Measurements from ENCODE around the gene TMEM184C. TPM values are rescaled to one million over a fixed set of nuclear protein-coding genes. Genes with fewer than 3 reads are reported as not detected.

TMEM184C gene
- total RNA-seq, 2 experiments from 2014 or later = 18.5 to 20.6 TPM

GRCh38 chr4:147658501-147658900 lies 41.3 kb downstream of the TMEM184C start:
- DNase-seq (no peak), ATAC-seq (no peak)
- Mint-ChIP-seq H3K36me3 (ENCODE audit: low read depth) (peaks cover 42% of the 10 kb centered on the region), H3K4me1 (ENCODE audit: low read depth) (no peaks in the 10 kb centered on the region), H3K9me3 (ENCODE audit: insufficient read depth) (no peaks in the 10 kb centered on the region), H3K27ac (no peak overlapping the region), H3K27me3 (ENCODE audit: low read depth) (no peaks in the 10 kb centered on the region), H3K4me3 (no peak overlapping the region)
- CTCF ChIA-PET = interaction anchor here (2.9 kb wide), 1 partner anchor 208 kb away, joined by 12 read pairs; no protein-coding TSS in a partner anchor
- POLR2A ChIA-PET = no interaction called here

- ChIA-PET CTCF (interaction anchor here (2.5 to 3.0 kb wide), 2 partner anchors 10 to 193 kb away, joined by 7 to 13 read pairs; partner anchors contain the start of gene PRMT9), POLR2A (interaction anchor here (1.1 kb wide), 1 partner anchor 57 kb away, joined by 3 read pairs; the partner anchor contains the start of gene TMEM184C)
- no peaks in the 10 kb centered on the region for H3K27me3 Mint-ChIP-seq (ENCODE audit: low read depth)
- ATAC-seq = no peak
- H3K36me3 Mint-ChIP-seq (ENCODE audit: low read depth) = peaks cover 53% of the 10 kb centered on the region
- peaks cover 4% of the 10 kb centered on the region for H3K4me1 Mint-ChIP-seq (ENCODE audit: low read depth)
- no peak overlapping the region for H3K27ac Mint-ChIP-seq
- H3K4me3 Mint-ChIP-seq = no peak overlapping the region
- no peaks in the 10 kb centered on the region for H3K9me3 Mint-ChIP-seq (ENCODE audit: insufficient read depth)
- no peak for DNase-seq
Observed at GRCh38 chr4:147674073-147674472, 56.9 kb downstream of the TMEM184C start.

GRCh38 chr4:147674496-147674895 lies 57.3 kb downstream of the TMEM184C start:
- H3K36me3 Mint-ChIP-seq (ENCODE audit: low read depth) = peaks cover 55% of the 10 kb centered on the region
- no peak overlapping the region for H3K27ac Mint-ChIP-seq
- no peaks in the 10 kb centered on the region for H3K9me3 Mint-ChIP-seq (ENCODE audit: insufficient read depth)
- no peak overlapping the region for H3K4me3 Mint-ChIP-seq
- H3K27me3 Mint-ChIP-seq (ENCODE audit: low read depth) = no peaks in the 10 kb centered on the region
- H3K4me1 Mint-ChIP-seq (ENCODE audit: low read depth) = peaks cover 4% of the 10 kb centered on the region
- ChIA-PET POLR2A (interaction anchor here (1.1 kb wide), 1 partner anchor 58 kb away, joined by 3 read pairs; the partner anchor contains the start of gene TMEM184C), CTCF (interaction anchor here (2.5 to 3.0 kb wide), 2 partner anchors 9 to 192 kb away, joined by 7 to 13 read pairs; partner anchors contain the start of gene PRMT9)
- ATAC-seq (no peak), DNase-seq (no peak)

- H3K27ac Mint-ChIP-seq = no peak overlapping the region
- peaks cover 21% of the 10 kb centered on the region for H3K4me1 Mint-ChIP-seq (ENCODE audit: low read depth)
- ChIA-PET POLR2A (no interaction called here), CTCF (no interaction called here)
- DNase-seq = no peak
- H3K27me3 Mint-ChIP-seq (ENCODE audit: low read depth) = no peaks in the 10 kb centered on the region
- peaks cover 39% of the 10 kb centered on the region for H3K36me3 Mint-ChIP-seq (ENCODE audit: low read depth)
- ATAC-seq = no peak
- no peak overlapping the region for H3K4me3 Mint-ChIP-seq
- H3K9me3 Mint-ChIP-seq (ENCODE audit: insufficient read depth) = no peaks in the 10 kb centered on the region
Observed at GRCh38 chr4:147678106-147678505, 60.9 kb downstream of the TMEM184C start.

GRCh38 chr4:147678796-147679549 lies 61.8 kb downstream of the TMEM184C start:
- no peak overlapping the region for H3K4me3 Mint-ChIP-seq
- DNase-seq (peak; percentile 26), ATAC-seq (no peak)
- H3K36me3 Mint-ChIP-seq (ENCODE audit: low read depth) = peaks cover 37% of the 10 kb centered on the region
- H3K27ac Mint-ChIP-seq = no peak overlapping the region
- H3K9me3 Mint-ChIP-seq (ENCODE audit: insufficient read depth) = no peaks in the 10 kb centered on the region
- peaks cover 21% of the 10 kb centered on the region for H3K4me1 Mint-ChIP-seq (ENCODE audit: low read depth)
- CTCF ChIA-PET = interaction anchor here (1.0 to 2.0 kb wide), 2 partner anchors 52 to 188 kb away, joined by 3 to 11 read pairs; no protein-coding TSS in a partner anchor
- no peaks in the 10 kb centered on the region for H3K27me3 Mint-ChIP-seq (ENCODE audit: low read depth)
- POLR2A ChIA-PET = no interaction called here

- DNase-seq = no peak
- no peak for ATAC-seq
- peaks cover 2% of the 10 kb centered on the region for H3K27me3 Mint-ChIP-seq (ENCODE audit: low read depth)
- ChIA-PET POLR2A (interaction anchor here (0.7 to 2.7 kb wide), 4 partner anchors 50 to 65 kb away, joined by 3 to 32 read pairs (median 6); partner anchors contain the start of genes ARHGAP10 and TMEM184C), CTCF (interaction anchor here (0.8 to 4.3 kb wide), 4 partner anchors 9 to 184 kb away, joined by 3 to 43 read pairs (median 12); partner anchors contain the start of gene TMEM184C)
- H3K9me3 Mint-ChIP-seq (ENCODE audit: insufficient read depth) = no peaks in the 10 kb centered on the region
- H3K36me3 Mint-ChIP-seq (ENCODE audit: low read depth) = peaks cover 33% of the 10 kb centered on the region
- peak overlapping the region; percentile 95 for H3K27ac Mint-ChIP-seq
- H3K4me1 Mint-ChIP-seq (ENCODE audit: low read depth) = peaks cover 42% of the 10 kb centered on the region
- peak overlapping the region; percentile 87 for H3K4me3 Mint-ChIP-seq
Observed at GRCh38 chr4:147682755-147683154, 65.6 kb downstream of the TMEM184C start.

- ATAC-seq (no peak), DNase-seq (peak; percentile 32)
- ChIA-PET CTCF (interaction anchor here (1.2 to 4.3 kb wide), 5 partner anchors 9 to 183 kb away, joined by 4 to 43 read pairs (median 7); partner anchors contain the start of genes ARHGAP10 and TMEM184C), POLR2A (interaction anchor here (0.6 to 2.7 kb wide), 5 partner anchors 15 to 260 kb away, joined by 3 to 32 read pairs (median 3); partner anchors contain the start of genes ARHGAP10 and TMEM184C)
- H3K9me3 Mint-ChIP-seq (ENCODE audit: insufficient read depth) = no peaks in the 10 kb centered on the region
- peaks cover 46% of the 10 kb centered on the region for H3K4me1 Mint-ChIP-seq (ENCODE audit: low read depth)
- peaks cover 2% of the 10 kb centered on the region for H3K27me3 Mint-ChIP-seq (ENCODE audit: low read depth)
- H3K36me3 Mint-ChIP-seq (ENCODE audit: low read depth) = peaks cover 30% of the 10 kb centered on the region
- peak overlapping the region; percentile 87 for H3K4me3 Mint-ChIP-seq
- H3K27ac Mint-ChIP-seq = peak overlapping the region; percentile 95
Observed at GRCh38 chr4:147683188-147683591, 66.0 kb downstream of the TMEM184C start.

- Mint-ChIP-seq H3K27ac (peak within 1 kb of the TSS; percentile 95), H3K4me3 (peak within 1 kb of the TSS; percentile 87), H3K9me3 (ENCODE audit: insufficient read depth) (no peaks in the 10 kb centered on the region), H3K4me1 (ENCODE audit: low read depth) (peaks cover 47% of the 10 kb centered on the region), H3K36me3 (ENCODE audit: low read depth) (peaks cover 24% of the 10 kb centered on the region), H3K27me3 (ENCODE audit: low read depth) (peaks cover 2% of the 10 kb centered on the region)
- DNase-seq = peak; percentile 92
- peak; percentile 98 for ATAC-seq
- ChIA-PET CTCF (interaction anchor here (0.9 to 4.3 kb wide), 6 partner anchors 10 to 182 kb away, joined by 4 to 43 read pairs (median 6); partner anchors contain the start of genes ARHGAP10 and TMEM184C), POLR2A (interaction anchor here (0.6 to 2.7 kb wide), 11 partner anchors 9 to 259 kb away, joined by 3 to 32 read pairs (median 3); partner anchors contain the start of genes ARHGAP10 and TMEM184C)
Observed at GRCh38 chr4:147683717-147684700, 66.8 kb downstream of the TMEM184C start, which contains the start of gene PRMT9. PRMT9 (minus strand) TSS chr4:147684163; CDS start chr4:147683987, 176 bp downstream.

GRCh38 chr4:147689067-147689466 lies 71.9 kb downstream of the TMEM184C start:
- Mint-ChIP-seq H3K36me3 (ENCODE audit: low read depth) (peaks cover 12% of the 10 kb centered on the region), H3K4me1 (ENCODE audit: low read depth) (peaks cover 42% of the 10 kb centered on the region), H3K4me3 (peak overlapping the region; percentile 59), H3K27me3 (ENCODE audit: low read depth) (peaks cover 5% of the 10 kb centered on the region), H3K9me3 (ENCODE audit: insufficient read depth) (no peaks in the 10 kb centered on the region), H3K27ac (peak overlapping the region; percentile 86)
- CTCF ChIA-PET = interaction anchor here (2.2 to 2.8 kb wide), 2 partner anchors 19 to 177 kb away, joined by 13 to 14 read pairs; no protein-coding TSS in a partner anchor
- DNase-seq (peak; percentile 79), ATAC-seq (peak; percentile 72)
- POLR2A ChIA-PET = no interaction called here

GRCh38 chr4:147691820-147692219 lies 74.6 kb downstream of the TMEM184C start:
- Mint-ChIP-seq H3K9me3 (ENCODE audit: insufficient read depth) (no peaks in the 10 kb centered on the region), H3K4me3 (no peak overlapping the region), H3K27me3 (ENCODE audit: low read depth) (peaks cover 13% of the 10 kb centered on the region), H3K27ac (no peak overlapping the region), H3K36me3 (ENCODE audit: low read depth) (peaks cover 9% of the 10 kb centered on the region), H3K4me1 (ENCODE audit: low read depth) (peaks cover 27% of the 10 kb centered on the region)
- DNase-seq (no peak), ATAC-seq (no peak)
- ChIA-PET POLR2A (no interaction called here), CTCF (interaction anchor here (2.7 kb wide), 1 partner anchor 174 kb away, joined by 14 read pairs; no protein-coding TSS in a partner anchor)

- CTCF ChIA-PET = interaction anchor here (0.7 to 2.7 kb wide), 3 partner anchors 173 to 219 kb away, joined by 3 to 14 read pairs (median 3); no protein-coding TSS in a partner anchor
- Mint-ChIP-seq H3K36me3 (ENCODE audit: low read depth) (peaks cover 4% of the 10 kb centered on the region), H3K4me3 (no peak overlapping the region), H3K27me3 (ENCODE audit: low read depth) (peaks cover 16% of the 10 kb centered on the region), H3K9me3 (ENCODE audit: insufficient read depth) (no peaks in the 10 kb centered on the region), H3K27ac (no peak overlapping the region), H3K4me1 (ENCODE audit: low read depth) (peaks cover 17% of the 10 kb centered on the region)
- DNase-seq (no peak), ATAC-seq (no peak)
- POLR2A ChIA-PET = interaction anchor here (0.6 kb wide), 1 partner anchor 9 kb away, joined by 3 read pairs; the partner anchor contains the start of gene PRMT9
Observed at GRCh38 chr4:147693218-147693617, 76.0 kb downstream of the TMEM184C start.

Data from activated CD8-positive, alpha-beta T cell treated with anti-CD3 and anti-CD28 coated beads, Interleukin-2, amount 10 ng/mL, durations not matched to agents 7 days and 5 days (primary cell).